A673 (cell line): ENCODE data around the gene GSTA1.
"Not testable (repeated sequence)": the region's sequence is repeated elsewhere in the genome, so short reads cannot be mapped to it uniquely, and the experiment has no call there.

Experiments
- EZH2 ChIP-seq: fragments of 200-600 bp; sonication (generic); IDR thresholded peaks from 2 replicates; pipeline ENCODE4 v1.6.1; 2017; ENCODE audit warnings: borderline replicate concordance, low read depth, mild to moderate bottlenecking, mixed read lengths, antibody characterized with exemption, low read length; ENCODE audit not compliant: poor library complexity, severe bottlenecking
- TF ChIP-seq, protein P1 (sequence below): fragments of 300-800, 200-600 bp; sonication (generic); conservative IDR thresholded peaks from 2 replicates; pipeline ENCODE4 v1.5.1; 2017; ENCODE audit warnings: low read depth, mild to moderate bottlenecking, antibody characterized with exemption, low read length, moderate library complexity, mixed read lengths

DNA sequence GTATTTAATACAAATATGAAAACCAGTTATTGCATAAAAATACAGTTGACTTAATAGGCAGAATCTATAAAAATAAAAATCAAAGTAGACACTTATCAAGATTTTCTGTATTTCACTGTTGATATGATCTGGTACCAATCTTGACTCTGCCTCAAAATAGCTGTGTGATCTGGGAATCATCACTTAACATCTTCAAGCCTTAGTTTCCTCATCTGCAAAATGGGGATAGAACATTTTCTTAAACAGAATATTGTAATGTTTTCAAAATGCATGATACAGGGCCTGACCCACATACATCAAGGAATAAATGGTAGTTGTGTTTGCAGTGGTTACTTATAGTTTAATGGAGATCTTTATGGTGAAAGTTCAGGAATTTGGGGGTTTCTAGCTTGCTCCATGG lies 21.4 kb downstream of the GSTA1 start:
- TF ChIP-seq, protein P1, sequence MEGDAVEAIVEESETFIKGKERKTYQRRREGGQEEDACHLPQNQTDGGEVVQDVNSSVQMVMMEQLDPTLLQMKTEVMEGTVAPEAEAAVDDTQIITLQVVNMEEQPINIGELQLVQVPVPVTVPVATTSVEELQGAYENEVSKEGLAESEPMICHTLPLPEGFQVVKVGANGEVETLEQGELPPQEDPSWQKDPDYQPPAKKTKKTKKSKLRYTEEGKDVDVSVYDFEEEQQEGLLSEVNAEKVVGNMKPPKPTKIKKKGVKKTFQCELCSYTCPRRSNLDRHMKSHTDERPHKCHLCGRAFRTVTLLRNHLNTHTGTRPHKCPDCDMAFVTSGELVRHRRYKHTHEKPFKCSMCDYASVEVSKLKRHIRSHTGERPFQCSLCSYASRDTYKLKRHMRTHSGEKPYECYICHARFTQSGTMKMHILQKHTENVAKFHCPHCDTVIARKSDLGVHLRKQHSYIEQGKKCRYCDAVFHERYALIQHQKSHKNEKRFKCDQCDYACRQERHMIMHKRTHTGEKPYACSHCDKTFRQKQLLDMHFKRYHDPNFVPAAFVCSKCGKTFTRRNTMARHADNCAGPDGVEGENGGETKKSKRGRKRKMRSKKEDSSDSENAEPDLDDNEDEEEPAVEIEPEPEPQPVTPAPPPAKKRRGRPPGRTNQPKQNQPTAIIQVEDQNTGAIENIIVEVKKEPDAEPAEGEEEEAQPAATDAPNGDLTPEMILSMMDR, result not testable (repeated sequence)
- TF ChIP-seq EZH2, result not testable (repeated sequence)
